SU-DHL-6 (cell line): Measurements from ENCODE around the gene DIS3L2.
A peak's percentile ranks its signal among the peaks of the same experiment; 100 is the strongest.

Source experiments
- H2AFZ ChIP-seq: fragments of 200-600 bp; sonication (generic); 2 replicates; pipeline ENCODE4 v1.6.1; 2014; ENCODE audit warnings: low read depth, mild to moderate bottlenecking, moderate library complexity, mixed read lengths, antibody characterized with exemption, low read length; ENCODE audit not compliant: severe bottlenecking
- H3F3A ChIP-seq: fragments of 200-600 bp; shearing (Covaris generic); 2 replicates; pipeline ENCODE4 v1.6.0; 2016; ENCODE audit warnings: antibody characterized with exemption, mild to moderate bottlenecking; ENCODE audit not compliant: insufficient read depth
- H3K27ac ChIP-seq: fragments of 200-600 bp; sonication (generic); 2 replicates; pipeline ENCODE4 v1.5.1; 2016; ENCODE audit warnings: low read depth, mild to moderate bottlenecking, low read length, moderate library complexity, mixed read lengths
- H3K27me3 ChIP-seq: fragments of 200-600 bp; sonication (generic), shearing (Covaris generic); 2 replicates; pipeline ENCODE4 v1.6.0; 2014; ENCODE audit warnings: mild to moderate bottlenecking, low read length
- H3K36me3 ChIP-seq: fragments of 200-600 bp; sonication (generic); 2 replicates; pipeline ENCODE4 v1.6.1; 2014; ENCODE audit warnings: mild to moderate bottlenecking, low read length, mixed read lengths
- H3K4me2 ChIP-seq: fragments of 300-600, 200-600 bp; shearing (Covaris generic), sonication (generic); 2 replicates; pipeline ENCODE4 v1.6.0; 2014; ENCODE audit warnings: low read length, low read depth, mild to moderate bottlenecking; ENCODE audit not compliant: poor library complexity, severe bottlenecking
- H3K4me3 ChIP-seq: fragments of 200-600 bp; sonication (generic); 2 replicates; pipeline ENCODE4 v1.5.1; 2014; ENCODE audit warnings: antibody characterized with exemption, low read length, mild to moderate bottlenecking, mixed read lengths; ENCODE audit not compliant: insufficient read depth, poor library complexity, severe bottlenecking
- H3K79me2 ChIP-seq: fragments of 200-600 bp; sonication (generic); 2 replicates; pipeline ENCODE4 v1.6.1; 2014; ENCODE audit warnings: mild to moderate bottlenecking, low read length, moderate library complexity; ENCODE audit not compliant: insufficient read depth
- H3K9ac ChIP-seq: fragments of 200-600 bp; sonication (generic); 2 replicates; pipeline ENCODE4 v1.7.0; 2014; ENCODE audit warnings: mild to moderate bottlenecking, low read length
- H3K9me2 ChIP-seq: fragments of 200-600 bp; sonication (generic); replicated peaks from 2 replicates; pipeline ENCODE4 v1.6.1; 2014; ENCODE audit warnings: low read length; ENCODE audit not compliant: insufficient read depth
- H3K9me3 ChIP-seq: fragments of 200-600 bp; sonication (generic); 2 replicates; pipeline ENCODE4 v1.6.1; 2014; ENCODE audit warnings: low read length, mixed read lengths; ENCODE audit not compliant: insufficient read depth
- H4K20me1 ChIP-seq: fragments of 200-600 bp; sonication (generic); 2 replicates; pipeline ENCODE4 v1.6.1; 2014; ENCODE audit warnings: low read depth, mild to moderate bottlenecking, antibody characterized with exemption, low read length, moderate library complexity, mixed read lengths
- CTCF ChIP-seq: fragments of 200-600 bp; sonication (generic); IDR thresholded peaks from one replicate; pipeline ENCODE4 v1.5.1; 2017; ENCODE audit warnings: antibody characterized with exemption, mild to moderate bottlenecking, low read length, moderate library complexity; ENCODE audit not compliant: insufficient read depth, poor library complexity, severe bottlenecking
- EZH2phosphoT487 ChIP-seq: fragments of 200-600 bp; sonication (generic), shearing (Covaris generic); conservative IDR thresholded peaks from 2 replicates; pipeline ENCODE4 v1.6.1; 2018; ENCODE audit warnings: mild to moderate bottlenecking, antibody characterized with exemption, low read length, moderate library complexity, mixed read lengths

Gene DIS3L2

GRCh38 chr2:232292395-232293154 lies 331.1 kb downstream of the DIS3L2 start:
- H3K9me3 ChIP-seq: no peaks in the 10 kb centered on the region
- H3K4me2 ChIP-seq: no peak overlapping the region
- H3K9me2 ChIP-seq: no peaks in the 10 kb centered on the region
- H3K79me2 ChIP-seq: no peaks in the 10 kb centered on the region
- no peaks in the 10 kb centered on the region for H3K27me3 ChIP-seq
- no peak overlapping the region for H2AFZ ChIP-seq
- no peak overlapping the region for H3K9ac ChIP-seq
- no peaks in the 10 kb centered on the region for H4K20me1 ChIP-seq
- no peak overlapping the region for H3K4me3 ChIP-seq
- H3K27ac ChIP-seq: no peak overlapping the region
- H3K36me3 ChIP-seq: no peaks in the 10 kb centered on the region
- peak; percentile 74 for TF ChIP-seq CTCF
- no peak for TF ChIP-seq EZH2phosphoT487
- no peaks in the 10 kb centered on the region for H3F3A ChIP-seq

GRCh38 chr2:232293191-232293590 lies 331.7 kb downstream of the DIS3L2 start:
- H3K4me2 ChIP-seq: no peak overlapping the region
- H3K9me2 ChIP-seq: no peaks in the 10 kb centered on the region
- no peak overlapping the region for H2AFZ ChIP-seq
- H3K79me2 ChIP-seq: no peaks in the 10 kb centered on the region
- H3K36me3 ChIP-seq: no peaks in the 10 kb centered on the region
- no peak overlapping the region for H3K27ac ChIP-seq
- no peak for TF ChIP-seq CTCF
- TF ChIP-seq EZH2phosphoT487: no peak
- no peaks in the 10 kb centered on the region for H3F3A ChIP-seq
- H3K27me3 ChIP-seq: no peaks in the 10 kb centered on the region
- no peaks in the 10 kb centered on the region for H3K9me3 ChIP-seq
- H4K20me1 ChIP-seq: no peaks in the 10 kb centered on the region
- H3K9ac ChIP-seq: no peak overlapping the region
- H3K4me3 ChIP-seq: no peak overlapping the region

- H3K4me3 ChIP-seq: no peak overlapping the region
- no peak overlapping the region for H3K9ac ChIP-seq
- TF ChIP-seq CTCF (no peak), EZH2phosphoT487 (no peak)
- H3K9me3 ChIP-seq: no peaks in the 10 kb centered on the region
- no peaks in the 10 kb centered on the region for H3K79me2 ChIP-seq
- no peaks in the 10 kb centered on the region for H3K27me3 ChIP-seq
- no peak overlapping the region for H3K4me2 ChIP-seq
- H2AFZ ChIP-seq: no peak overlapping the region
- H3K36me3 ChIP-seq: no peaks in the 10 kb centered on the region
- H4K20me1 ChIP-seq: no peaks in the 10 kb centered on the region
- no peaks in the 10 kb centered on the region for H3F3A ChIP-seq
- no peaks in the 10 kb centered on the region for H3K9me2 ChIP-seq
- H3K27ac ChIP-seq: no peak overlapping the region
Measured at GRCh38 chr2:232295971-232296370, 334.5 kb downstream of the DIS3L2 start.
